ENCODE results near the gene TEX38. TPM values are rescaled to one million over a fixed set of nuclear protein-coding genes. Genes with fewer than 3 reads are reported as not detected.

TEX38 gene
- total and polyA plus RNA-seq, 12 donors, result 0.11 to 0.54 (median 0.30) TPM; not detected in 8

DNA sequence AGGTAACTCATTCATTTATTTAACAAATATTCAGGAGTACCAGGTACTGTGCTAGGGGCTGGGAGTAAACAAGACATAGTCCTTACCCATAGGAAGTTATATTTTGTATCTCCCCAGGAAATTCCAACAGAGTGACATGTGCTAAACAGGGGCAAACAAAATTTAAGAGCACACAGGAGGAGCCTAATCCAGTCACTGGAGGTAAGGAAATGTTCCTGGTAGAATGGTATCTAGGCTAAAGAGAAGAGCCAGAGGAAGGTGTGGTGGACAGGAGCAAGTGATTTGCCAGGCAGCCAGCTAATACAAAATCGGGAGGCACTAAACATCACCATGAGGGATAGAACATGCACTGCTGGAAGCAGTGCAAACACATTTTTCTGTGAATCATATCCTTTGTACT lies 10.4 kb downstream of the TEX38 start:
- TF ChIP-seq, protein P1, sequence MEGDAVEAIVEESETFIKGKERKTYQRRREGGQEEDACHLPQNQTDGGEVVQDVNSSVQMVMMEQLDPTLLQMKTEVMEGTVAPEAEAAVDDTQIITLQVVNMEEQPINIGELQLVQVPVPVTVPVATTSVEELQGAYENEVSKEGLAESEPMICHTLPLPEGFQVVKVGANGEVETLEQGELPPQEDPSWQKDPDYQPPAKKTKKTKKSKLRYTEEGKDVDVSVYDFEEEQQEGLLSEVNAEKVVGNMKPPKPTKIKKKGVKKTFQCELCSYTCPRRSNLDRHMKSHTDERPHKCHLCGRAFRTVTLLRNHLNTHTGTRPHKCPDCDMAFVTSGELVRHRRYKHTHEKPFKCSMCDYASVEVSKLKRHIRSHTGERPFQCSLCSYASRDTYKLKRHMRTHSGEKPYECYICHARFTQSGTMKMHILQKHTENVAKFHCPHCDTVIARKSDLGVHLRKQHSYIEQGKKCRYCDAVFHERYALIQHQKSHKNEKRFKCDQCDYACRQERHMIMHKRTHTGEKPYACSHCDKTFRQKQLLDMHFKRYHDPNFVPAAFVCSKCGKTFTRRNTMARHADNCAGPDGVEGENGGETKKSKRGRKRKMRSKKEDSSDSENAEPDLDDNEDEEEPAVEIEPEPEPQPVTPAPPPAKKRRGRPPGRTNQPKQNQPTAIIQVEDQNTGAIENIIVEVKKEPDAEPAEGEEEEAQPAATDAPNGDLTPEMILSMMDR (IDR thresholded peaks at IDR 0.05), result no peak
- no peak for TF ChIP-seq POLR2A (IDR thresholded peaks at IDR 0.05)
- Histone ChIP-seq H3K4me1 (replicated peaks in 1 of 2) (peaks cover 0 to 5% of the 10 kb centered on the region in 2 donors), H3K4me3 (no peak overlapping the region), H3K36me3 (replicated peaks in 1 of 2) (peaks cover 0 to 82% of the 10 kb centered on the region in 2 donors), H3K27ac (no peak overlapping the region), H3K27me3 (no peaks in the 10 kb centered on the region), H3K9me3 (replicated peaks in 1 of 3) (no peaks in the 10 kb centered on the region)
- 65 to 90% (median 80%) methylated on average over 1 of the region's 1 CpG for WGBS, 4 donors
- intact Hi-C loops (cut with DNase I), result no loop called here
- no peak for DNase-seq

- Histone ChIP-seq H3K27ac (no peak overlapping the region), H3K4me1 (replicated peaks in 1 of 2) (peaks cover 0 to 17% of the 10 kb centered on the region in 2 donors), H3K36me3 (replicated peaks in 1 of 2) (peaks cover 0 to 87% of the 10 kb centered on the region in 2 donors), H3K9me3 (replicated peaks in 1 of 3) (no peaks in the 10 kb centered on the region), H3K4me3 (no peak overlapping the region), H3K27me3 (no peaks in the 10 kb centered on the region)
- WGBS, 4 donors, result 93 to 98% (median 96%) methylated on average over 2 of the region's 2 CpGs
- TF ChIP-seq, protein P1 (IDR thresholded peaks at IDR 0.05), result no peak
- TF ChIP-seq POLR2A (IDR thresholded peaks at IDR 0.05), result no peak
- intact Hi-C loops (cut with DNase I), result no loop called here
- DNase-seq, result no peak
Measured at GRCh38 chr1:46684670-46685069, 13.0 kb downstream of the TEX38 start.

GRCh38 chr1:46686255-46686654 lies 14.6 kb downstream of the TEX38 start:
- no peak overlapping the region for H3K27ac ChIP-seq
- intact Hi-C loops (cut with DNase I), result no loop called here
- H3K4me3 ChIP-seq, result no peak overlapping the region
- WGBS, 4 donors, result 25 to 43% (median 35%) methylated on average over 1 of the region's 1 CpG
- no peak for DNase-seq
- peaks cover 0 to 82% of the 10 kb centered on the region in 2 donors for H3K36me3 ChIP-seq (replicated peaks in 1 of 2)
- peaks cover 0 to 17% of the 10 kb centered on the region in 2 donors for H3K4me1 ChIP-seq (replicated peaks in 1 of 2)
- no peaks in the 10 kb centered on the region for H3K27me3 ChIP-seq
- no peaks in the 10 kb centered on the region for H3K9me3 ChIP-seq (replicated peaks in 1 of 3)
- TF ChIP-seq, protein P1 (IDR thresholded peaks at IDR 0.05), result no peak
- TF ChIP-seq POLR2A (IDR thresholded peaks at IDR 0.05), result no peak

DNA sequence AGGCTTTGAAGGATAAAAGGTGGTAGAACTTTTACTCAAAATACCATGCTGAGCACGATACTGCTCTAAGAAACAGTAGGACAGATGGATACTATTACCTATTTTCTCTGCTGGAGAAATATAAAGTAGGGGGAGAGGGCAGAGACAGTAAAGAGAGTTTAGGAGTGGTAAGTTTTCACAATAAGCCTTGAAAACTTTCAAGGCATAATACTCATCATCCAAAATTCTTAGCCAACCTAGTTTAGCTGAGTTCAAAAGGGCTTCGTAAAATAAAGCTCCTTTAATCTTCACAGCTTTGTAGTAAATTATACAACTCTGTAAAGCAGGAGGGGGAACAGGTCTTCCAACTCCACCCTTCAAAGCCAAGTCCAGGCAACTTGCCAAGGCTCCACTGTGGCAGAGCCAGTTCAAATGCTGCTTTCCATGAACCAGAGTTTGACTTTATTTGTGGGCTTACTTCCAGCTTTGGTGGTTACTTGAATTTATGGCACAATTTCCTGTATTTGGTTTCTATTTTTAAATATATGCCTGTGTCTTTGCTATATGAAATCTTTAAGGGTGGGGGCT lies 15.5 kb downstream of the TEX38 start:
- Histone ChIP-seq H3K36me3 (replicated peaks in 1 of 2) (peaks cover 0 to 80% of the 10 kb centered on the region in 2 donors), H3K27ac (peak overlapping the region in 1 of 5 donors; percentile 33), H3K4me1 (replicated peaks in 1 of 2) (peaks cover 0 to 22% of the 10 kb centered on the region in 2 donors), H3K27me3 (no peaks in the 10 kb centered on the region), H3K9me3 (replicated peaks in 1 of 3) (no peaks in the 10 kb centered on the region), H3K4me3 (no peak overlapping the region)
- WGBS, 4 donors, result 45 to 58% (median 56%) methylated on average over 2 of the region's 2 CpGs
- intact Hi-C loops (cut with DNase I), result no loop called here
- TF ChIP-seq POLR2A (IDR thresholded peaks at IDR 0.05), result no peak
- TF ChIP-seq, protein P1 (IDR thresholded peaks at IDR 0.05), result no peak
- peak; percentile 72 to 94 (median 91) for DNase-seq
